Mesenchymal stem cell (in vitro differentiated cells and primary cell): ENCODE data around the gene CRISPLD2.

ENCODE experiments used
- DNase-seq: peaks from one replicate; pipeline ENCODE4 v3.0.0-alpha.2; 2013
- H2AFZ ChIP-seq: one replicate; pipeline ENCODE4 v1.6.1; 2013; ENCODE audit warnings: low read depth, mild to moderate bottlenecking, control low read depth, inconsistent platforms, low read length, moderate library complexity
- H2AK5ac ChIP-seq: 2 replicates; pipeline ENCODE4 v1.6.1; 2013; ENCODE audit warnings: low read length, moderate library complexity, mild to moderate bottlenecking, inconsistent platforms; ENCODE audit not compliant: severe bottlenecking
- H2BK120ac ChIP-seq: one replicate; pipeline ENCODE4 v1.6.1; 2013; ENCODE audit warnings: low read depth, mild to moderate bottlenecking, inconsistent platforms, low read length, moderate library complexity
- H2BK12ac ChIP-seq, 2 experiments: one replicate each; pipeline ENCODE4 v1.6.1; 2013; ENCODE audit warnings: inconsistent platforms in 2 of 2, low read length in 2 of 2, mild to moderate bottlenecking in 2 of 2, moderate library complexity in 2 of 2, control low read depth in 1 of 2
- H2BK15ac ChIP-seq: one replicate; pipeline ENCODE4 v1.6.1; 2013; ENCODE audit warnings: mild to moderate bottlenecking, low read depth, inconsistent platforms; ENCODE audit not compliant: poor library complexity, severe bottlenecking
- H2BK5ac ChIP-seq: 2 replicates; pipeline ENCODE4 v1.6.1; 2013; ENCODE audit warnings: low read depth, mild to moderate bottlenecking, low read length, control low read depth, inconsistent platforms; ENCODE audit not compliant: poor library complexity, severe bottlenecking
- H3K14ac ChIP-seq, 2 experiments: one replicate each; pipeline ENCODE4 v1.6.1; 2013; ENCODE audit warnings: inconsistent platforms in 2 of 2, low read length in 2 of 2, control low read depth in 1 of 2, mild to moderate bottlenecking in 1 of 2, moderate library complexity in 1 of 2
- H3K18ac ChIP-seq, 2 experiments: one replicate each; pipeline ENCODE4 v1.6.1; 2013; ENCODE audit warnings: inconsistent platforms in 2 of 2, low read length in 2 of 2, control low read depth in 1 of 2, low read depth in 1 of 2, mild to moderate bottlenecking in 1 of 2
- H3K23ac ChIP-seq, 2 experiments: one replicate each; pipeline ENCODE4 v1.6.1; 2013; ENCODE audit warnings: inconsistent platforms in 2 of 2, low read length in 2 of 2, mild to moderate bottlenecking in 2 of 2, moderate library complexity in 2 of 2, control low read depth in 1 of 2
- H3K27ac ChIP-seq: 2 replicates; pipeline ENCODE4 v1.5.1; 2013; ENCODE audit warnings: mild to moderate bottlenecking, moderate library complexity, low read length, control low read depth, inconsistent platforms; ENCODE audit not compliant: poor library complexity, severe bottlenecking
- H3K27me3 ChIP-seq, 2 experiments: 2 replicates each; pipeline versions ENCODE4 v1.6.1 to v1.7.0; 2013; ENCODE audit warnings: low read length in 2 of 2, mild to moderate bottlenecking in 2 of 2, moderate library complexity in 2 of 2, control low read depth in 1 of 2, inconsistent platforms in 1 of 2; ENCODE audit not compliant: control insufficient read depth in 1 of 2, insufficient read depth in 1 of 2
- H3K36me3 ChIP-seq, 2 experiments: 2 replicates each; pipeline versions ENCODE4 v1.6.1 to v1.7.0; 2013; ENCODE audit warnings: low read length in 2 of 2, control low read depth in 1 of 2, inconsistent platforms in 1 of 2, low read depth in 1 of 2, mild to moderate bottlenecking in 1 of 2; ENCODE audit not compliant: insufficient read depth in 2 of 2, control insufficient read depth in 1 of 2
- H3K4ac ChIP-seq, 2 experiments: one replicate each; pipeline ENCODE4 v1.6.1; 2013; ENCODE audit warnings: inconsistent platforms in 2 of 2, low read length in 2 of 2, mild to moderate bottlenecking in 2 of 2, moderate library complexity in 2 of 2, control low read depth in 1 of 2, low read depth in 1 of 2
- H3K4me1 ChIP-seq: 2 replicates; pipeline ENCODE4 v1.6.1; 2013; ENCODE audit warnings: low read depth, low read length, control low read depth; ENCODE audit not compliant: control insufficient read depth, insufficient read depth
- H3K4me2 ChIP-seq: 2 replicates; pipeline ENCODE4 v1.6.1; 2013; ENCODE audit warnings: low read length, mild to moderate bottlenecking, inconsistent platforms; ENCODE audit not compliant: poor library complexity, severe bottlenecking
- H3K4me3 ChIP-seq, 2 experiments: 2 replicates each; pipeline versions ENCODE4 v1.5.1 to v1.7.0; 2013; ENCODE audit warnings: low read length in 2 of 2, mild to moderate bottlenecking in 2 of 2, control low read depth in 1 of 2, low read depth in 1 of 2; ENCODE audit not compliant: insufficient read depth in 1 of 2
- H3K79me1 ChIP-seq: replicated peaks from 2 replicates; pipeline ENCODE4 v1.6.1; 2013; ENCODE audit warnings: mild to moderate bottlenecking, control low read depth, low read length, inconsistent platforms; ENCODE audit not compliant: poor library complexity, severe bottlenecking
- H3K9ac ChIP-seq: 2 replicates; pipeline ENCODE4 v1.7.0; 2013; ENCODE audit warnings: mild to moderate bottlenecking, low read length, moderate library complexity
- H3K9me3 ChIP-seq: 2 replicates; pipeline ENCODE4 v1.7.0; 2013; ENCODE audit warnings: mild to moderate bottlenecking, low read length; ENCODE audit not compliant: control insufficient read depth
- H4K8ac ChIP-seq: one replicate; pipeline ENCODE4 v1.6.1; 2013; ENCODE audit warnings: inconsistent platforms, mild to moderate bottlenecking, low read length, moderate library complexity
- H4K91ac ChIP-seq: one replicate; pipeline ENCODE4 v1.6.1; 2013; ENCODE audit warnings: mild to moderate bottlenecking, low read length, inconsistent platforms
- WGBS: methylation state at CpG from one replicate; pipeline ENCODE4 v1.1.7; 2013; ENCODE audit warnings: mixed read lengths; 5-methylcytosine and 5-hydroxymethylcytosine counted together

The CRISPLD2 gene

GRCh38 chr16:84867696-84868095 lies 47.9 kb downstream of the CRISPLD2 start:
- Histone ChIP-seq H4K8ac (no peak overlapping the region), H2BK120ac (no peak overlapping the region), H3K9ac (no peak overlapping the region), H3K14ac (no peak overlapping the region), H3K27me3 (no peaks in the 10 kb centered on the region), H2BK5ac (no peak overlapping the region), H3K36me3 (no peaks in the 10 kb centered on the region), H4K91ac (no peak overlapping the region), H3K4ac (no peak overlapping the region), H3K4me2 (no peak overlapping the region), H3K23ac (no peak overlapping the region), H3K4me3 (no peak overlapping the region), H2BK12ac (no peak overlapping the region), H3K27ac (no peak overlapping the region), H2AK5ac (no peak overlapping the region), H3K4me1 (no peaks in the 10 kb centered on the region), H3K9me3 (no peaks in the 10 kb centered on the region), H2BK15ac (no peak overlapping the region), H3K18ac (no peak overlapping the region), H2AFZ (no peak overlapping the region), H3K79me1 (no peaks in the 10 kb centered on the region)
- 94% methylated on average over 9 of the region's 9 CpGs for WGBS
- DNase-seq, result no peak

GRCh38 chr16:84868328-84868727 lies 48.5 kb downstream of the CRISPLD2 start:
- no peak overlapping the region for H2BK12ac ChIP-seq
- no peak overlapping the region for H2BK120ac ChIP-seq
- H2BK15ac ChIP-seq, result no peak overlapping the region
- H3K79me1 ChIP-seq, result no peaks in the 10 kb centered on the region
- no peak overlapping the region for H3K18ac ChIP-seq
- H2AFZ ChIP-seq, result no peak overlapping the region
- 88% methylated on average over 9 of the region's 9 CpGs for WGBS
- H3K9ac ChIP-seq, result no peak overlapping the region
- no peak overlapping the region for H3K23ac ChIP-seq
- no peak overlapping the region for H3K4me3 ChIP-seq
- H3K4ac ChIP-seq, result no peak overlapping the region
- no peaks in the 10 kb centered on the region for H3K4me1 ChIP-seq
- no peaks in the 10 kb centered on the region for H3K27me3 ChIP-seq
- no peaks in the 10 kb centered on the region for H3K36me3 ChIP-seq
- H3K4me2 ChIP-seq, result no peak overlapping the region
- DNase-seq, result no peak
- no peak overlapping the region for H2AK5ac ChIP-seq
- H3K27ac ChIP-seq, result no peak overlapping the region
- no peak overlapping the region for H2BK5ac ChIP-seq
- no peak overlapping the region for H4K91ac ChIP-seq
- H3K14ac ChIP-seq, result no peak overlapping the region
- no peak overlapping the region for H4K8ac ChIP-seq
- no peaks in the 10 kb centered on the region for H3K9me3 ChIP-seq

GRCh38 chr16:84868829-84869472 lies 49.2 kb downstream of the CRISPLD2 start:
- no peaks in the 10 kb centered on the region for H3K36me3 ChIP-seq
- no peak overlapping the region for H3K14ac ChIP-seq
- H2BK15ac ChIP-seq, result no peak overlapping the region
- H3K27ac ChIP-seq, result no peak overlapping the region
- H3K4me3 ChIP-seq, result no peak overlapping the region
- H4K91ac ChIP-seq, result no peak overlapping the region
- no peak for DNase-seq
- H2AK5ac ChIP-seq, result no peak overlapping the region
- WGBS, result 95% methylated on average over 17 of the region's 17 CpGs
- no peak overlapping the region for H4K8ac ChIP-seq
- no peaks in the 10 kb centered on the region for H3K9me3 ChIP-seq
- H2BK5ac ChIP-seq, result no peak overlapping the region
- no peak overlapping the region for H3K4me2 ChIP-seq
- no peak overlapping the region for H2BK12ac ChIP-seq
- no peak overlapping the region for H3K23ac ChIP-seq
- no peak overlapping the region for H3K9ac ChIP-seq
- no peak overlapping the region for H2BK120ac ChIP-seq
- H3K18ac ChIP-seq, result no peak overlapping the region
- H2AFZ ChIP-seq, result no peak overlapping the region
- H3K27me3 ChIP-seq, result no peaks in the 10 kb centered on the region
- H3K79me1 ChIP-seq, result no peaks in the 10 kb centered on the region
- no peaks in the 10 kb centered on the region for H3K4me1 ChIP-seq
- no peak overlapping the region for H3K4ac ChIP-seq

GRCh38 chr16:84869473-84869845 lies 49.7 kb downstream of the CRISPLD2 start:
- 88% methylated on average over 15 of the region's 15 CpGs for WGBS
- H2BK120ac ChIP-seq, result no peak overlapping the region
- H3K4ac ChIP-seq, result no peak overlapping the region
- no peak overlapping the region for H2BK5ac ChIP-seq
- no peak for DNase-seq
- no peaks in the 10 kb centered on the region for H3K36me3 ChIP-seq
- no peak overlapping the region for H4K91ac ChIP-seq
- H3K27me3 ChIP-seq, result no peaks in the 10 kb centered on the region
- H2BK15ac ChIP-seq, result no peak overlapping the region
- H3K9ac ChIP-seq, result no peak overlapping the region
- no peak overlapping the region for H4K8ac ChIP-seq
- no peak overlapping the region for H3K18ac ChIP-seq
- H3K79me1 ChIP-seq, result no peaks in the 10 kb centered on the region
- H2BK12ac ChIP-seq, result no peak overlapping the region
- no peak overlapping the region for H3K27ac ChIP-seq
- H3K4me3 ChIP-seq, result no peak overlapping the region
- no peaks in the 10 kb centered on the region for H3K9me3 ChIP-seq
- H2AK5ac ChIP-seq, result no peak overlapping the region
- H3K4me1 ChIP-seq, result no peaks in the 10 kb centered on the region
- no peak overlapping the region for H2AFZ ChIP-seq
- no peak overlapping the region for H3K4me2 ChIP-seq
- H3K23ac ChIP-seq, result no peak overlapping the region
- H3K14ac ChIP-seq, result no peak overlapping the region
